MM.1S (cell line): ENCODE measurements around the gene UACA.
"Not testable (repeated sequence)": the region's sequence is repeated elsewhere in the genome, so short reads cannot be mapped to it uniquely, and the experiment has no call there.

Experiments used
- DNase-seq: peaks from one replicate; pipeline ENCODE4 v3.0.0-alpha.2; 2015
- H2AFZ ChIP-seq: fragments of 300-600 bp; sonication (generic); 2 replicates; pipeline ENCODE4 v1.6.0; 2016; ENCODE audit warnings: antibody characterized with exemption, low read length
- H3F3A ChIP-seq: fragments of 300-600 bp; sonication (generic); 2 replicates; pipeline ENCODE4 v1.6.1; 2016; ENCODE audit warnings: mild to moderate bottlenecking, antibody characterized with exemption, low read length, moderate library complexity, mixed read lengths; ENCODE audit not compliant: insufficient read depth
- H3K27ac ChIP-seq: fragments of 300-600 bp; sonication (generic); 2 replicates; pipeline ENCODE4 v1.5.1; 2016; ENCODE audit warnings: mild to moderate bottlenecking, low read length
- H3K27me3 ChIP-seq: fragments of 300-600 bp; sonication (generic); replicated peaks from 2 replicates; pipeline ENCODE4 v1.6.0; 2016; ENCODE audit warnings: low read length; ENCODE audit not compliant: insufficient read depth
- H3K36me3 ChIP-seq: fragments of 300-600 bp; sonication (generic); replicated peaks from 2 replicates; pipeline ENCODE4 v1.6.1; 2016; ENCODE audit warnings: mild to moderate bottlenecking, low read length, mixed read lengths; ENCODE audit not compliant: insufficient read depth
- H3K4me1 ChIP-seq: fragments of 300-600 bp; sonication (generic); 2 replicates; pipeline ENCODE4 v1.6.1; 2016; ENCODE audit warnings: low read length, mixed read lengths
- H3K4me2 ChIP-seq: fragments of 300-600 bp; sonication (generic); 2 replicates; pipeline ENCODE4 v1.6.0; 2016; ENCODE audit warnings: low read depth, low read length
- H3K4me3 ChIP-seq: fragments of 300-600 bp; sonication (generic); 2 replicates; pipeline ENCODE4 v1.5.1; 2016; ENCODE audit warnings: low read length, mixed read lengths
- H3K79me2 ChIP-seq: fragments of 300-600 bp; sonication (generic); 2 replicates; pipeline ENCODE4 v1.6.1; 2016; ENCODE audit warnings: mixed run types, low read length, mixed read lengths
- H3K9ac ChIP-seq: fragments of 300-600 bp; sonication (generic); 2 replicates; pipeline ENCODE4 v1.6.1; 2016; ENCODE audit warnings: low read length, mixed read lengths
- H3K9me2 ChIP-seq: fragments of 300-600 bp; sonication (generic); replicated peaks from 2 replicates; pipeline ENCODE4 v1.6.1; 2016; ENCODE audit warnings: mild to moderate bottlenecking, low read length, mixed read lengths; ENCODE audit not compliant: insufficient read depth
- H3K9me3 ChIP-seq: fragments of 300-600 bp; sonication (generic); replicated peaks from 2 replicates; pipeline ENCODE4 v1.6.1; 2016; ENCODE audit warnings: mild to moderate bottlenecking, low read length, mixed read lengths; ENCODE audit not compliant: insufficient read depth
- H4K20me1 ChIP-seq: fragments of 300-600 bp; sonication (generic); 2 replicates; pipeline ENCODE4 v1.6.1; 2016; ENCODE audit warnings: mild to moderate bottlenecking, low read length, moderate library complexity, mixed read lengths; ENCODE audit not compliant: insufficient read depth
- EZH2 ChIP-seq: fragments of 300-600 bp; sonication (generic); optimal IDR thresholded peaks from 2 replicates; pipeline ENCODE3; 2017; ENCODE audit warnings: low read depth, mild to moderate bottlenecking, antibody characterized with exemption, low read length, mixed read lengths
- EZH2phosphoT487 ChIP-seq: fragments of 300-600 bp; sonication (generic); IDR thresholded peaks from 2 replicates; pipeline ENCODE4 v1.6.1; 2018; ENCODE audit warnings: antibody characterized with exemption, low read length
- TF ChIP-seq, protein P1 (sequence below): fragments of 300-600 bp; sonication (generic); IDR thresholded peaks from 2 replicates; pipeline ENCODE4 v1.5.1; 2016; ENCODE audit warnings: antibody characterized with exemption, low read length, mixed read lengths

UACA gene

DNA sequence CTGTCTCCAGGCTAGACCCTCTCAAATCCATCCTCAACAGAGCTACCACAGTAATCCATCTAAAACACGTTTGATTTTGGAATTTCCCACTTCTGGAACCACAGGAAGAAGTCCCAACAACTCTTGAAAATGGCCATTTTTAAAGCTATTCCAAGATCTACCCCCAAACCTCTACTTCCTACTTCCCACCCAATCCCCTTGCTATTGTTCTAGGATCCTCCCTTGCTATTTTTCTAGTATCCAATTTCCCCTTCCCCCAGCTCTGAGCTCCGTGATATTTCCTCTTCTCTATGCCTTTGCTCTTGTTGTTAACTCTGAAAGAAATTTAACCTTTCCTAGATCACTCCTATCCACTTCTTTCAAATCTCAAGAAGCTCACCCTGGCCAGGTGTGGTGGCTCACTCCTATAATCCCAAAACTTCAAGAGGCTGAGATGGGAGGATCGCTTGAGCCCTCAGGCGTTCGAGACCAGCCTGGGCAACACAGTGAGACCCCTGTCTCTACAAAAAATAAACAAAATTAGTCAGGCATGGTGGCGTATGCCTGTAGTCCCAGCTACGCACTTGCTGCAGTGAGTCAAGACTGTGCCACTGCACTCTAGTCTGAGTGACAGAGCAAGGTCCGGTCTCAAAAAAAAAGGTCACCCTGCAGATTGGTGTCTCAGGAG lies 13.0 kb downstream of the UACA start:
- Histone ChIP-seq H3K27ac (no peak overlapping the region), H3K4me1 (no peaks in the 10 kb centered on the region), H2AFZ (no peak overlapping the region), H3K36me3 (no peaks in the 10 kb centered on the region), H3K9me3 (no peaks in the 10 kb centered on the region), H3K9me2 (no peaks in the 10 kb centered on the region), H3K4me2 (no peak overlapping the region), H3K9ac (no peak overlapping the region), H3K4me3 (no peak overlapping the region), H3F3A (no peaks in the 10 kb centered on the region), H4K20me1 (no peaks in the 10 kb centered on the region), H3K27me3 (no peaks in the 10 kb centered on the region), H3K79me2 (no peaks in the 10 kb centered on the region)
- no peak for DNase-seq
- TF ChIP-seq, protein P1, sequence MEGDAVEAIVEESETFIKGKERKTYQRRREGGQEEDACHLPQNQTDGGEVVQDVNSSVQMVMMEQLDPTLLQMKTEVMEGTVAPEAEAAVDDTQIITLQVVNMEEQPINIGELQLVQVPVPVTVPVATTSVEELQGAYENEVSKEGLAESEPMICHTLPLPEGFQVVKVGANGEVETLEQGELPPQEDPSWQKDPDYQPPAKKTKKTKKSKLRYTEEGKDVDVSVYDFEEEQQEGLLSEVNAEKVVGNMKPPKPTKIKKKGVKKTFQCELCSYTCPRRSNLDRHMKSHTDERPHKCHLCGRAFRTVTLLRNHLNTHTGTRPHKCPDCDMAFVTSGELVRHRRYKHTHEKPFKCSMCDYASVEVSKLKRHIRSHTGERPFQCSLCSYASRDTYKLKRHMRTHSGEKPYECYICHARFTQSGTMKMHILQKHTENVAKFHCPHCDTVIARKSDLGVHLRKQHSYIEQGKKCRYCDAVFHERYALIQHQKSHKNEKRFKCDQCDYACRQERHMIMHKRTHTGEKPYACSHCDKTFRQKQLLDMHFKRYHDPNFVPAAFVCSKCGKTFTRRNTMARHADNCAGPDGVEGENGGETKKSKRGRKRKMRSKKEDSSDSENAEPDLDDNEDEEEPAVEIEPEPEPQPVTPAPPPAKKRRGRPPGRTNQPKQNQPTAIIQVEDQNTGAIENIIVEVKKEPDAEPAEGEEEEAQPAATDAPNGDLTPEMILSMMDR: no peak
- no peak for TF ChIP-seq EZH2

DNA sequence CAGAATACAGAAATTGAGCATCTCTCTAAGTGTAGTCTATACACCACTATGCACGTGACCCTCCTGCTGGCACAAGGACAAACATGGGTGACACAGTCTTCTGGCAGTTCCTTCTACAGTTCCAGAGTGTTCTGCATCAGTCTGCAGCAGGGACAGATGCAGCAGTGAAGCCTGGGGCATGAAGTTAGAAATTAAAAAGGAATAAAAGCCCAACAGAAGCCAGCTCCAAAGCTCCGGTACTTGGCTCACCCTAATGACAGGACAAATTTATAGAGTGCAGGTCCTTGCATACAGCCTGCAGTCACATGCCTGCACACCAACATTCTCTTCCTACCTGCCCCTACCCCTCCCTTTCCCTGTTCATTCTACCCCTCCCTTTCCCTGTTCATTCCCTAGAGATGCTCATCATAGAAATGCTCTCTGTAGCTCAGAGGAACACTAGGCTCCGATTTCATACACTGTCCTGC lies 15.0 kb downstream of the UACA start:
- no peaks in the 10 kb centered on the region for H3F3A ChIP-seq
- H3K79me2 ChIP-seq: no peaks in the 10 kb centered on the region
- no peak overlapping the region for H3K27ac ChIP-seq
- H3K27me3 ChIP-seq: no peaks in the 10 kb centered on the region
- no peaks in the 10 kb centered on the region for H3K36me3 ChIP-seq
- no peak overlapping the region for H3K4me2 ChIP-seq
- no peaks in the 10 kb centered on the region for H4K20me1 ChIP-seq
- no peak overlapping the region for H3K9ac ChIP-seq
- TF ChIP-seq, protein P1: no peak
- no peak for TF ChIP-seq EZH2phosphoT487
- TF ChIP-seq EZH2: no peak
- no peaks in the 10 kb centered on the region for H3K9me2 ChIP-seq
- no peak overlapping the region for H3K4me3 ChIP-seq
- no peaks in the 10 kb centered on the region for H3K9me3 ChIP-seq
- DNase-seq: no peak
- H2AFZ ChIP-seq: no peak overlapping the region
- H3K4me1 ChIP-seq: 0 out of 2 replicates have a peak, but pooled peaks cover 3% of the 10 kb centered on the region

GRCh38 chr15:70746598-70746997 lies 16.8 kb downstream of the UACA start:
- H2AFZ ChIP-seq, H3K27me3 ChIP-seq, H3F3A ChIP-seq, H3K79me2 ChIP-seq, H3K27ac ChIP-seq, H3K4me3 ChIP-seq, H3K9me3 ChIP-seq, H3K36me3 ChIP-seq, H4K20me1 ChIP-seq, H3K9me2 ChIP-seq, H3K9ac ChIP-seq, DNase-seq, H3K4me2 ChIP-seq, H3K4me1 ChIP-seq: not testable (repeated sequence)

DNA sequence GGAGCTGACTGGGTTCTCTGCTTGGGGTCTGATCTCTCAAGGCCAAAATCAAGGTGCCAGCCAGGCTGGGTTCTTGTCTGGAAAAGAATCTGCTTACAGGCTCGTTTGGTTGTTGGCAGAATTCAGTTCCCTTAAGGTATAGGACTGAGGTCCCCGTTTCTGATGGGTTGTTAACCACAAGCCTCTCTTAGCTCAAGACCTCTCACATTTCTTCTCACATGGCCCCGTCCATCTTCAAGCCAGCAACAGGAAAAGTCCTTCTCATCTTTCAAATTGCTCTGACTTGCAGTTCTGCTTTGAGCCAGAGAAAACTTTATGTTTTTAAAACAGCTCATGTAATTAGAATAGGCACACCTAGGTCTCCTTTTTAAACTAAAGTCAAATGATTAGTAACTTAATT lies 20.4 kb downstream of the UACA start:
- Histone ChIP-seq H2AFZ (no peak overlapping the region), H3K4me2 (no peak overlapping the region), H3K4me1 (0 out of 2 replicates have a peak, but pooled peaks cover 3% of the 10 kb centered on the region), H3K36me3 (no peaks in the 10 kb centered on the region), H3K9me3 (no peaks in the 10 kb centered on the region), H3K9me2 (no peaks in the 10 kb centered on the region), H3K9ac (no peak overlapping the region), H3F3A (no peaks in the 10 kb centered on the region), H4K20me1 (no peaks in the 10 kb centered on the region), H3K4me3 (no peak overlapping the region), H3K27ac (no peak overlapping the region), H3K79me2 (no peaks in the 10 kb centered on the region), H3K27me3 (no peaks in the 10 kb centered on the region)
- no peak for DNase-seq
- TF ChIP-seq, protein P1: no peak
- TF ChIP-seq EZH2phosphoT487 (no peak), EZH2 (no peak)
